ENCODE measurements around the gene ALDOA.
"Not testable (repeated sequence)": the region's sequence is repeated elsewhere in the genome, so short reads cannot be mapped to it uniquely, and the experiment has no call there.

The ALDOA gene

DNA sequence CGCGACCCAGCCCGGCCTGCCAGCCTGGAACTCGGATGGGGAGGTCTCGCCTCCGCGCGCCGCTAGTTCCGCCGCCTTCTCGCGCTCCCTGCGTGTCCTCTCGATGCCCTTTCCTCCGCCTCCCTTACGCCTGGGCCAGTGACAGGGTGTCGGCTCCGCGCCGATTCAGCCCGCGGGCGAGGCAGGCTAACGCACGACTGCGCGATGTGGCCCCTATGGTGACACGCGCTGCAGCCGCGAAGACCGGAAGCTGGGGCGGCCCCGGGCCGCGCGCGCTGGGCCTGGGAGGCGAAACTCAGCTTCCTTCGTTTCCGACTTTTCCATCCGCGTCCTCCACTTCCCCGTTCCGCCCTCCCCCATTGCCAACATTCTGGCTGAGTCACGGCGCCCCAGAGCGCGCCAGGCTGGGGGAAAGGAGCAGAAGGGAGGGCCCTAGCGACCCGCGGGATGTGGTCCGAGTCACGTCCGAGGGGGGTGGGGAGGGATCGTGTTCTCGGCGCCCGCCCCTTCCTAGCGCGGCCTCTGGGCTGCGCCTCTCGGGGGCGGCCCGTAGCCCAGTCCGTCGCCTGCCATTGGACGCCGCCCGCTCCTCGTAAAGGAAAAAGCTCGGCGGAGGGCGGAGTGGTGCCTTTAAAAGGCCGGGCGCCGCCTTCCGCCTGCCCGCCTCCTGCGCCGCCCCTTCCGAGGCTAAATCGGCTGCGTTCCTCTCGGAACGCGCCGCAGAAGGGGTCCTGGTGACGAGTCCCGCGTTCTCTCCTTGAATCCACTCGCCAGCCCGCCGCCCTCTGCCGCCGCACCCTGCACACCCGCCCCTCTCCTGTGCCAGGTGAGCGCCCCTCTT lies at the start of gene ALDOA:
TSS of gene ALDOA (plus strand) at position 659 of the 841 bp plus-strand sequence. CDS start 1,138 bp downstream, outside the sequence.
- DNase-seq (ENCODE audit: low read depth in 2 of 2): peak; percentile 94 to 98

- DNase-seq (ENCODE audit: low read depth in 2 of 2): no peak
Measured at GRCh38 chr16:30016555-30017276, 48.8 kb upstream of the ALDOA start.

DNA sequence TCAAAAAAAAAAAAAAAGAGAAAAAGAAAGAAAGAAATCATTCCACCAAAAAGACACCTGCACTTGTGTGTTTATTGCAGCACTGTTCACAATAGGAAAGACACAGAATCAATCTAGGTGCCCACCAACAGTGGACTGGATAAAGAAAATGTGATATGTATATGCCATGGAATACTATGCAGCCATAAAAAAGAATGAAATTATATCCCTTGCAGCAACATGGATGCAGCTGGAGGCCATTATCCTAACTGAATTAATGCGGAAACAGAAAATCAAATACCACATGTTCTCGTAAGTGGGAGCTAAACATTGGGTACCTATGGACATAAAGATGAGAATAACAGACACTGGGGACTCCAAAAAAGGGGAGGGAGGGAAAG lies 48.3 kb upstream of the ALDOA start:
- no peak for DNase-seq (ENCODE audit: low read depth in 2 of 2)

- not testable (repeated sequence) for DNase-seq (ENCODE audit: low read depth in 2 of 2)
Measured at GRCh38 chr16:30017937-30018336, 47.6 kb upstream of the ALDOA start.

DNA sequence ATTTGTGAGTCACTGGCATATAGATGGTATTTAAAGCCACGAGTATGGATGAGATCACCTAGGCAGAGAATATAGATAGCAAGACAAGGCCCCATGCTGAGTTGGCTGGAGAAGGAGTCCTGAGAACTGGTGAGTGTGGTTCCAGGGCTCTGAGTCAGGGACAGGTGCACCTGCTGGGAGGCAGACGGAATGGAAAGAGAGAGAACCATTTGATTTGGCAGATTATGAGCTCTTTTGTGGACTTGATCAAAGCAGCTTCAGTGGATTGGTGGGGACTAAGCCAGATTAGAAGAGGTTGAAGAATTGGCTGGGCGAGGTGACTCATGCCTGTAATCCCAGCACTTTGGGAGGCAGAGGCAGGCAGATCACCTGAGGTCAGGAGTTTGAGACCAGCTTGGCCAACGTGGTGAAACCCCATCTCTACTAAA lies 46.8 kb upstream of the ALDOA start:
- no peak for DNase-seq (ENCODE audit: low read depth in 2 of 2)

DNA sequence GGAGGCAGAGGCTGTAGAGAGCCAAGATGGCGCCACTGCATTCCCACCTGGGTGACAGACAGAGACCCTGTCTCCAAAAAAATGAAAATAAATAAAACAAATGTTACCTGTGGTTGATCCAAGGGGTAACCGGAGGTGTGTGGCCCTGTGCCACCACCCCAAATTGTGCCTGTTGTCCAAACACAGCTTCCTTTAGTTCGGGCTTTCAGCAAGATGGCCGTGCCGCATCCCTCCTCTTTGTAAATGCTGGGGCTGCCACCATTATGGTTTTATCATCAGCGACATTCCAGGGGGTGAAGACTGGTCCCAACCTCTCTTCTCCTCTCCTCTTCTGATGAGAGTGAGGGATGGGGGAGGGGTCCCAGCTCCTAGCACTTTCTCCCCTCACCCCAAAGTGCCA lies 42.7 kb upstream of the ALDOA start, which contains the start of gene C16orf92:
TSS of gene C16orf92 (plus strand) at position 312 of the 400 bp plus-strand sequence. CDS start 143 bp downstream, outside the sequence.
- DNase-seq (ENCODE audit: low read depth in 2 of 2): no peak

- DNase-seq (ENCODE audit: low read depth in 2 of 2): no peak
Measured at GRCh38 chr16:30023586-30023985, 42.0 kb upstream of the ALDOA start.

GRCh38 chr16:30024451-30024850 lies 41.1 kb upstream of the ALDOA start:
- DNase-seq (ENCODE audit: low read depth in 2 of 2): no peak

- DNase-seq (ENCODE audit: low read depth in 2 of 2): no peak
Measured at GRCh38 chr16:30025156-30025555, 40.4 kb upstream of the ALDOA start.

GRCh38 chr16:30025574-30025973 lies 40.0 kb upstream of the ALDOA start:
- DNase-seq (ENCODE audit: low read depth in 2 of 2): no peak

GRCh38 chr16:30026449-30026848 lies 39.1 kb upstream of the ALDOA start:
- no peak for DNase-seq (ENCODE audit: low read depth in 2 of 2)

GRCh38 chr16:30027588-30028437 lies 37.7 kb upstream of the ALDOA start:
- DNase-seq (ENCODE audit: low read depth in 2 of 2): no peak

DNA sequence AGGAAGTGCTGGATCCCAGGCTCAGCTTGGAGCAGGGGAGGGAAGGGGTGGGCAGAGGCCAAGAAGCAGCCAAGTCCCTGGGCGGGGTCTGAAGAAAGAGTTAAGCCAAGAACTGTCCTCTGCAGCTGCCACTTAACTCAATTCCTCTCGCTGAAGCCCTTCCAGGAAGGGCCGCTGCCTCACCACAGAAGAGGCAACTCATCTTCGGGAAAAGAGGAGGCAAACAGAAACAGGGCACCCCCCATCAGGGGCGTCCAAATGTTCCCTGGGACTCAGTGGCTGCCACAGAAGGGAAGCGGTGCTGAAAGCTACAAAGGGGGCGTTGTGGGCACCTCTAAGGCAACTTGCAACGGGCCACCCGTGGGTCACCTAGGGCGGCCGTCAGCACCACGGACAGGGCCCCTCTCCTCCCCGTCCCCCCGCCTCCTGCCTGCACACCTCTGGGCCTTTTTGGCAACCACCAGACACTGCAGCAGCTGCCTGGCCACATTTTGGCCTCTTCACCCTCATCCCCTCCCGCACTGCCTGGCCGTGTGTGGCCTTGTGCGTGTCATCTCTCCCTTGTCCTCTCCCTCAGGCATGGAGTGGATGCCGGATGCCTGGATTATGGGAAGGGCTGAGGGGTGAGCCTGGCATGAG lies 37.0 kb upstream of the ALDOA start:
- no peak for DNase-seq (ENCODE audit: low read depth in 2 of 2)

DNA sequence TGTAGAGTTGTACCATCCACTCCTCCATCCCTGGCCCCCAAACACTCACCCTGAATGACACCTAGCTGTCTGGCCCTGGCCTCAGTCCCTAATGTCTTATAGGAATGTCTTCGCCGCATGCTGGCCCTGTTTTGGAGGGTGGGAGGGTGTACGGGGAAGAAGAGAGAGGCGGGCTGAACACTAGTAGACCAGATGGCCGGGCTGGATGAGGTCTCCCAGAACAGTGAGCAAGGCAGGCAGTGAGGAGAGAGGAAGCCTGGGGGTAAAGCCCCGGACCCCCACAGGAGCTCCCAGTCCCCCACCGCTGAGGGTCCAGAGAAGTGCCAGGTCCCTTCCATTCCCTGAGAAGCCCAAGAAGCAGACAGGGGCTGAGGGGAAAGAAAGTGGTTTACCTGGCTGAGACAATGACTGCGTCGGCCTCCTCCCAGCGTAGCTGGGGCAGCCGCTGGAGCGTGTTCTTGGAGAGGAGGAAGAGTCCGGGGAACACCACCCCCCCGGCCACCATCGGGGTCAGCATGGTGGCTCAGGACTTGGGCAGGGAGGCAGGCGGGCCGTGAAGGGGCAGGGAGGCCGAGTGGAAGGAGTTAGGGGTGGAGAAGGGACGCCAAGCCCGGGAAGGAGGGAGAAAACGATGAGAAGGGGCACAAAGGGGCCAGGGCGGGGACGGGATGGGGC lies 35.4 kb upstream of the ALDOA start:
- no peak for DNase-seq (ENCODE audit: low read depth in 2 of 2)

DNA sequence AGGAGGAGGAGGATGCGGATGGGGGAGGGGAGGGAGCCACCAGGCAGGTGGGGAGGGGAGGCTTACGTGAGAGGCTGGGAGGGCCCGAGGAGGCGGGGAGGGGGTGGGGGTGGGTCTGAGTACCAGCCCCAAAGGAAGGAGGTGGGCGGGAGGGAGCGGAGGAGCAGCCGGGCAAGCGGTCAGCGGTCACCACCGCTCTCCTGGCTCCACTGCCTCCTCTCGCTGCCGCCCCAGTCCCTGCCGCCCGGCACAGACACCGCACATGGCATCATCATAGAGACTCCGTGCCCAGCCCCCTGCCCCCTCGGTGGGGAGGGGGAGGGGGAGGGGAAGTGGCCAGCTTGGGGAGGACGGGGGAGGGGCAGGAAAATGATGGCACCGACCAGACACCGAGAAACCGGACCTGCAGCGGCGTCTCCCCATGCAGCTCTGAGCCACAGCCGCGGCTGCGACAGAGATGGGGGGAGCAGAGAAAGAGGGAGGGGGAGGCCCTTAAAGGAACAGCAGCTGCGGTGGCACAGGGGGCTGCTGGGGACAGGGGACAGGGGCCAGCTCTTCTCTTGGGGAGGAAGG lies 34.6 kb upstream of the ALDOA start, which contains the start of gene TLCD3B:
TSS of gene TLCD3B (minus strand) at position 431 of the 573 bp plus-strand sequence. CDS start 744 bp downstream, outside the sequence.
- DNase-seq (ENCODE audit: low read depth in 2 of 2): no peak

- DNase-seq (ENCODE audit: low read depth in 2 of 2): no peak
Measured at GRCh38 chr16:30031477-30031918, 34.1 kb upstream of the ALDOA start.

DNA sequence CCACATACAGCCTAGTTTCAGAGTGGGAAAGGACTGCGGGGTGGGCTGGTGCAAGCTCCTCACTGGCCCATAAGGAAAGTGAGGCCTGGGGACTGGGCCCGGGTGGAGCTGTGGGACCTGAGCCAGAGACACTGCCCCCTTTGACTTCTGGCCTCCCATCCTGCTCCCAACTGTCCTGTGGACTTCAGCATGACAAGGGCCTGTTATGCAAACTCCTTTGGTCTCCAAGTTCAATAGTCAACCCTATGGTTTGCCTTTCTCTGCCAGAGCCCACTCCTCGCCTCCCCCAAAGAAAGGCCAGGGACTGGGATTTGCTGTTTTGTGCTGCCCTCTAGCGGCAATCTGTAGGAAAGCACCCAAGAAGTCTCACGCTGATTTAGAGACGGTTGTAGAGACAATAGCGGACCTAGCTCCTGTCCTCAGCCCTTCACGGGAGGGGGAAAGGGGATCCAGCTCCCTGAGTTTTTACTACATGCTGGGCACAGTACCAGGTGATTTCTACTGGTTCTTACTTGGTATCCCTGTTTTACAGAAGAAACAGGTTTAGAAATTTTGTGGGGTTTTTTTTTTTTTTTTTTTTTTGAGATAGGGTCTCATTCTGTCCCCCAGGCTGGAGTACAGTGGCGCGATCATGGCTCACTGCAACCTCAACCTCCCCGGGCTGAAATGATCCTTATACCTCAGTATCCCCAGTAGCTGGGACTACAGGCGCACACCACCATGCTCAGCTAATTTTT lies 33.3 kb upstream of the ALDOA start:
- peak; percentile 47 for DNase-seq (ENCODE audit: low read depth in 2 of 2)

DNA sequence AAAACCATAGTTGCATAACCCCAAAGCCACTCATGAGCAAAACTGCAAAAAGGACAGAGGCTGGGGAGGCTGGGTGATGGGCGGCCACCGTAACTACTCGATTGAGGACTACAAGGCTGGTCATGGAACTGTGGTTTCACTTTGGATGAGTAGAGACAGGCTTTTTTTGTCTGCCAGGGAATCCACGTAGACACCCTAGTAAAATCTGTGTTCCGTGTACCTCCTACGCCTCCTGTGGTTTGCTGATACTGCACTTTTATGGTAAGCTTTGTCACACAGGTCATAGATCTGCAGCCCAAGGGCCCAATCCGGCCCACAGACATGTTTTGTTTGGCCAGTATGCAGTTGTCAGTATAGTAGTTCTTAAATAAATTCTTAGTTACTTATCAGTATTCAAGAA lies 32.3 kb upstream of the ALDOA start:
- no peak for DNase-seq (ENCODE audit: low read depth in 2 of 2)

- no peak for DNase-seq (ENCODE audit: low read depth in 2 of 2)
Measured at GRCh38 chr16:30040221-30040620, 25.3 kb upstream of the ALDOA start.

DNA sequence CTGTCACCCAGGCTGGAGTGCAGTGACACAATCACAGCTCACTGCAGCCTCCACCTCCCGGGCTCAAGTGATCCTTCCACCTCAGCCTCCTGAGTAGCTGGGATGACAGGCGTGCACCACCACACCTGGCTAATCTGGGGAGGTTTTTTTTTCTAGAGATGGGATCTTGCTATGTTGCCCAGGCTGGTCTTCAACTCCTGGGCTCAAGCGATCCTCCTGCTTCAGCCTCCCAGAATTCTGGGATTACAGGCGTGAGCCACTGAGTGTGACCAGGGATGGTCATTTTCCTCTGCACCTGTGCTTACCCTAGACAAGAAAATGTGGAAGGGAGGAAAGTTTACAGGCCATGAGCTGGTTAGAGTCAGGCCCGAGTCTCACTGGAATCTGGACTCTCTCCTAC lies 24.9 kb upstream of the ALDOA start:
- DNase-seq (ENCODE audit: low read depth in 2 of 2): not testable (repeated sequence)
